GM23338 (cell line): ENCODE data around the gene CTU1. TPM values are rescaled to one million over a fixed set of nuclear protein-coding genes. Genes with fewer than 3 reads are reported as not detected.

ENCODE experiments used
- ATAC-seq: fragments of 200-7000 bp; cut with Tn5 transposase; 3 replicates; pipeline ENCODE4 v1.9.1; 2020
- DNase-seq: peaks from one replicate; pipeline ENCODE4 v3.0.0-alpha.2; 2015; ENCODE audit warnings: low spot score
- H2AFZ ChIP-seq: fragments of 200-600 bp; sonication (generic); 2 replicates; pipeline ENCODE4 v1.8.0; 2016; ENCODE audit warnings: antibody characterized with exemption, mild to moderate bottlenecking, moderate library complexity
- H3F3A ChIP-seq: fragments of 200-600 bp; sonication (generic); replicated peaks from 2 replicates; pipeline ENCODE4 v1.8.0; 2017; ENCODE audit warnings: antibody characterized with exemption, mixed run types, low read depth
- H3K27ac ChIP-seq: fragments of 200-600 bp; sonication (generic); 2 replicates; pipeline ENCODE4 v1.6.1; 2016; ENCODE audit warnings: low read depth
- H3K27me3 ChIP-seq: fragments of 200-600 bp; sonication (generic); 2 replicates; pipeline ENCODE4 v1.8.0; 2016; ENCODE audit warnings: mild to moderate bottlenecking, mixed run types, moderate library complexity; ENCODE audit not compliant: insufficient read depth
- H3K36me3 ChIP-seq: fragments of 200-600 bp; sonication (generic); 2 replicates; pipeline ENCODE4 v1.8.0; 2016; ENCODE audit warnings: mild to moderate bottlenecking; ENCODE audit not compliant: insufficient read depth
- H3K4me1 ChIP-seq: fragments of 200-600 bp; sonication (generic); 2 replicates; pipeline ENCODE4 v1.8.0; 2016; ENCODE audit warnings: mild to moderate bottlenecking, moderate library complexity; ENCODE audit not compliant: insufficient read depth
- H3K4me2 ChIP-seq: fragments of 200-600 bp; sonication (generic); 2 replicates; pipeline ENCODE4 v1.7.1; 2017; ENCODE audit warnings: mixed run types
- H3K4me3 ChIP-seq: fragments of 200-600 bp; sonication (generic); 2 replicates; pipeline ENCODE4 v1.6.1; 2016; ENCODE audit warnings: mixed run types
- H3K79me2 ChIP-seq: fragments of 200-600 bp; sonication (generic); replicated peaks from 2 replicates; pipeline ENCODE4 v1.8.0; 2017; ENCODE audit warnings: mild to moderate bottlenecking; ENCODE audit not compliant: insufficient read depth
- H3K9me2 ChIP-seq: fragments of 200-600 bp; sonication (generic); 2 replicates; pipeline ENCODE4 v1.8.0; 2017; ENCODE audit not compliant: insufficient read depth
- H4K20me1 ChIP-seq: fragments of 200-600 bp; sonication (generic); replicated peaks from 2 replicates; pipeline ENCODE4 v1.8.0; 2017; ENCODE audit warnings: mild to moderate bottlenecking; ENCODE audit not compliant: insufficient read depth
- H3K27ac Mint-ChIP-seq: 2 replicates; pipeline ENCODE4 v1.8.0; 2020; ENCODE audit warnings: inconsistent platforms, mild to moderate bottlenecking, moderate library complexity, mixed read lengths
- H3K27me3 Mint-ChIP-seq: 3 replicates; pipeline ENCODE4 v1.8.0; 2022; ENCODE audit warnings: low read depth, mild to moderate bottlenecking, moderate library complexity, mixed read lengths, inconsistent platforms; ENCODE audit not compliant: insufficient read depth, poor library complexity
- H3K36me3 Mint-ChIP-seq: 3 replicates; pipeline ENCODE4 v1.8.0; 2021; ENCODE audit warnings: low read depth, mild to moderate bottlenecking, inconsistent platforms, moderate library complexity, mixed read lengths
- H3K4me1 Mint-ChIP-seq: 3 replicates; pipeline ENCODE4 v1.8.0; 2020; ENCODE audit warnings: mild to moderate bottlenecking, inconsistent platforms, mixed read lengths
- H3K4me3 Mint-ChIP-seq: 3 replicates; pipeline ENCODE4 v1.8.0; 2021; ENCODE audit warnings: moderate library complexity, mild to moderate bottlenecking, inconsistent platforms, mixed read lengths
- H3K9me3 Mint-ChIP-seq: 3 replicates; pipeline ENCODE4 v1.8.0; 2020; ENCODE audit warnings: moderate library complexity, mild to moderate bottlenecking, inconsistent platforms, mixed read lengths
- CREB1 ChIP-seq: fragments of 250-450 bp; sonication (Bioruptor Pico); IDR thresholded peaks from 2 replicates; pipeline ENCODE4 v1.5.0; 2020; ENCODE audit warnings: low read depth, mild to moderate bottlenecking, moderate library complexity
- EZH2phosphoT487 ChIP-seq: fragments of 200-600 bp; sonication (generic); IDR thresholded peaks from one replicate; pipeline ENCODE4 v1.8.1; 2018; ENCODE audit warnings: antibody characterized with exemption; ENCODE audit not compliant: unreplicated experiment
- JUNB ChIP-seq: IDR thresholded peaks from one replicate; pipeline ENCODE4 v1.6.1; 2016; ENCODE audit warnings: antibody characterized with exemption; ENCODE audit not compliant: unreplicated experiment
- NANOG ChIP-seq: IDR thresholded peaks from 2 replicates; pipeline ENCODE4 v1.6.1; 2016; ENCODE audit warnings: antibody characterized with exemption, borderline replicate concordance
- POLR2AphosphoS5 ChIP-seq: IDR thresholded peaks from 2 replicates; pipeline ENCODE4 v1.6.1; 2016; ENCODE audit warnings: antibody characterized with exemption, low read depth
- STAT1 ChIP-seq: IDR thresholded peaks from one replicate; pipeline ENCODE4 v1.6.1; 2016; ENCODE audit warnings: antibody characterized with exemption; ENCODE audit not compliant: unreplicated experiment
- ZNF114 ChIP-seq: fragments of 250-450 bp; sonication (Bioruptor Pico); IDR thresholded peaks from 2 replicates; pipeline ENCODE4 v1.5.0; 2020; ENCODE audit warnings: mild to moderate bottlenecking, moderate library complexity
- ZNF331 ChIP-seq: fragments of 250-450 bp; sonication (Bioruptor Pico); IDR thresholded peaks from 2 replicates; pipeline ENCODE4 v1.5.0; 2020; ENCODE audit warnings: low read depth, mild to moderate bottlenecking, moderate library complexity
- polyA plus RNA-seq: library from polyadenylated mRNA; unstranded; fragments of >200 nt; fragmentation: Nextera tagmentation; extraction: Ambion mirVana; gene quantifications from 2 replicates; pipeline ENCODE4 v1.2.1, GENCODE V29; 2016
- total RNA-seq: library from RNA; depleted of rRNA; stranded (reverse); fragments of >200 nt; shearing (Covaris generic); gene quantifications from 2 replicates; pipeline ENCODE4 v1.2.3, GENCODE V29; 2014
- TF ChIP-seq, protein P1 (sequence below), 2 experiments: fragments of 200-600 bp in 1 of 2; sonication (generic) in 1 of 2; conservative IDR thresholded peaks; 2 replicates each; pipeline versions ENCODE4 v1.5.1 to v1.6.1; 2016 to 2017; ENCODE audit warnings: antibody characterized with exemption in 2 of 2, low read depth in 2 of 2, mild to moderate bottlenecking in 2 of 2, moderate library complexity in 1 of 2
- TF ChIP-seq, protein P2 (sequence below): IDR thresholded peaks from one replicate; pipeline ENCODE4 v1.6.1; 2018; ENCODE audit warnings: antibody characterized with exemption; ENCODE audit not compliant: unreplicated experiment

Gene CTU1
- total and polyA plus RNA-seq, 2 experiments from 2014 or later, result 3.7 to 18.8 TPM

GRCh38 chr19:51145916-51146493 is 37.8 kb upstream of the CTU1 start:
- Mint-ChIP-seq H3K4me3 (no peak overlapping the region), H3K27me3 (peaks cover 17% of the 10 kb centered on the region), H3K27ac (no peak overlapping the region), H3K36me3 (no peaks in the 10 kb centered on the region; the same call in 2 of the 3 replicates), H3K4me1 (peaks cover 8% of the 10 kb centered on the region), H3K9me3 (peaks cover 5% of the 10 kb centered on the region; the same call in 1 of the 3 replicates)
- Histone ChIP-seq H3K9me2 (0 out of 2 replicates have a peak, but pooled peaks cover 10% of the 10 kb centered on the region), H3K4me2 (no peak overlapping the region), H3K27ac (no peak overlapping the region), H3K4me1 (peaks cover 6% of the 10 kb centered on the region), H3K36me3 (no peaks in the 10 kb centered on the region), H3K4me3 (no peak overlapping the region), H3K79me2 (no peaks in the 10 kb centered on the region), H3K27me3 (no peaks in the 10 kb centered on the region), H2AFZ (no peak overlapping the region), H4K20me1 (no peaks in the 10 kb centered on the region), H3F3A (no peaks in the 10 kb centered on the region)
- DNase-seq, result no peak
- no peak for TF ChIP-seq JUNB
- TF ChIP-seq EZH2phosphoT487, result no peak
- TF ChIP-seq, protein P1, sequence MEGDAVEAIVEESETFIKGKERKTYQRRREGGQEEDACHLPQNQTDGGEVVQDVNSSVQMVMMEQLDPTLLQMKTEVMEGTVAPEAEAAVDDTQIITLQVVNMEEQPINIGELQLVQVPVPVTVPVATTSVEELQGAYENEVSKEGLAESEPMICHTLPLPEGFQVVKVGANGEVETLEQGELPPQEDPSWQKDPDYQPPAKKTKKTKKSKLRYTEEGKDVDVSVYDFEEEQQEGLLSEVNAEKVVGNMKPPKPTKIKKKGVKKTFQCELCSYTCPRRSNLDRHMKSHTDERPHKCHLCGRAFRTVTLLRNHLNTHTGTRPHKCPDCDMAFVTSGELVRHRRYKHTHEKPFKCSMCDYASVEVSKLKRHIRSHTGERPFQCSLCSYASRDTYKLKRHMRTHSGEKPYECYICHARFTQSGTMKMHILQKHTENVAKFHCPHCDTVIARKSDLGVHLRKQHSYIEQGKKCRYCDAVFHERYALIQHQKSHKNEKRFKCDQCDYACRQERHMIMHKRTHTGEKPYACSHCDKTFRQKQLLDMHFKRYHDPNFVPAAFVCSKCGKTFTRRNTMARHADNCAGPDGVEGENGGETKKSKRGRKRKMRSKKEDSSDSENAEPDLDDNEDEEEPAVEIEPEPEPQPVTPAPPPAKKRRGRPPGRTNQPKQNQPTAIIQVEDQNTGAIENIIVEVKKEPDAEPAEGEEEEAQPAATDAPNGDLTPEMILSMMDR (conservative IDR thresholded peaks at IDR 0.05; ENCODE audit: low read depth in 2 of 2), result no peak
- TF ChIP-seq ZNF114, result no peak
- TF ChIP-seq POLR2AphosphoS5, result no peak
- TF ChIP-seq NANOG, result no peak
- peak; percentile 41; the same call in 2 of the 3 replicates for ATAC-seq

DNA sequence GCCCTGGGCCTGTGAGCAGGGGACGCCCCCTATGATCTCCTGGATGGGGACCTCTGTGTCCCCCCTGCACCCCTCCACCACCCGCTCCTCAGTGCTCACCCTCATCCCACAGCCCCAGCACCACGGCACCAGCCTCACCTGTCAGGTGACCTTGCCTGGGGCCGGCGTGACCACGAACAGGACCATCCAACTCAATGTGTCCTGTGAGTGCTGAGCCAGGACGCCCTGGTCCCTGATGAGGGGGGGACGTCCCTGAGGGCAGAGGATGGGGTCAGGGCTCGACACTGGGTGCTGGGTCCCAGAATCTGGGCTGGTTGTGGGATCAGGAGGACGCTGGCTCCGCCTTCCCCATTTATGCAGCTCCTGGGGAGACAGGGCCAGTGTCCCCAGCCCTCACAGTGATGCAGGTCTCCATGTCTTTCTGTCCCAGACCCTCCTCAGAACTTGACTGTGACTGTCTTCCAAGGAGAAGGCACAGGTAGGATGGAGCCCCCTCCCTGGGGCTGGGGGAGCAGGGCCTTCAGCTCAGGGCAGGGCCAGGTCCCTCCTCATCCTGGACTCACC is 36.4 kb upstream of the CTU1 start:
- no peak overlapping the region for H3K4me2 ChIP-seq
- H3K27ac ChIP-seq, result no peak overlapping the region
- H4K20me1 ChIP-seq, result no peaks in the 10 kb centered on the region
- Mint-ChIP-seq H3K27ac (no peak overlapping the region), H3K27me3 (peaks cover 19% of the 10 kb centered on the region), H3K4me3 (no peak overlapping the region), H3K36me3 (no peaks in the 10 kb centered on the region), H3K9me3 (peaks cover 3% of the 10 kb centered on the region; the same call in 1 of the 3 replicates), H3K4me1 (peaks cover 19% of the 10 kb centered on the region)
- no peak overlapping the region for H2AFZ ChIP-seq
- no peak for DNase-seq
- ATAC-seq, result no peak
- H3K79me2 ChIP-seq, result no peaks in the 10 kb centered on the region
- peaks cover 14% of the 10 kb centered on the region for H3K4me1 ChIP-seq
- 0 out of 2 replicates have a peak, but pooled peaks cover 5% of the 10 kb centered on the region for H3K9me2 ChIP-seq
- H3K27me3 ChIP-seq, result no peaks in the 10 kb centered on the region
- no peaks in the 10 kb centered on the region for H3F3A ChIP-seq
- H3K4me3 ChIP-seq, result no peak overlapping the region
- H3K36me3 ChIP-seq, result no peaks in the 10 kb centered on the region
- TF ChIP-seq JUNB (no peak), CREB1 (no peak), STAT1 (no peak), ZNF331 (CRISPR knock-in tag) (no peak)
- TF ChIP-seq, protein P1 (conservative IDR thresholded peaks at IDR 0.05; ENCODE audit: low read depth in 2 of 2), result no peak
- TF ChIP-seq, protein P2, sequence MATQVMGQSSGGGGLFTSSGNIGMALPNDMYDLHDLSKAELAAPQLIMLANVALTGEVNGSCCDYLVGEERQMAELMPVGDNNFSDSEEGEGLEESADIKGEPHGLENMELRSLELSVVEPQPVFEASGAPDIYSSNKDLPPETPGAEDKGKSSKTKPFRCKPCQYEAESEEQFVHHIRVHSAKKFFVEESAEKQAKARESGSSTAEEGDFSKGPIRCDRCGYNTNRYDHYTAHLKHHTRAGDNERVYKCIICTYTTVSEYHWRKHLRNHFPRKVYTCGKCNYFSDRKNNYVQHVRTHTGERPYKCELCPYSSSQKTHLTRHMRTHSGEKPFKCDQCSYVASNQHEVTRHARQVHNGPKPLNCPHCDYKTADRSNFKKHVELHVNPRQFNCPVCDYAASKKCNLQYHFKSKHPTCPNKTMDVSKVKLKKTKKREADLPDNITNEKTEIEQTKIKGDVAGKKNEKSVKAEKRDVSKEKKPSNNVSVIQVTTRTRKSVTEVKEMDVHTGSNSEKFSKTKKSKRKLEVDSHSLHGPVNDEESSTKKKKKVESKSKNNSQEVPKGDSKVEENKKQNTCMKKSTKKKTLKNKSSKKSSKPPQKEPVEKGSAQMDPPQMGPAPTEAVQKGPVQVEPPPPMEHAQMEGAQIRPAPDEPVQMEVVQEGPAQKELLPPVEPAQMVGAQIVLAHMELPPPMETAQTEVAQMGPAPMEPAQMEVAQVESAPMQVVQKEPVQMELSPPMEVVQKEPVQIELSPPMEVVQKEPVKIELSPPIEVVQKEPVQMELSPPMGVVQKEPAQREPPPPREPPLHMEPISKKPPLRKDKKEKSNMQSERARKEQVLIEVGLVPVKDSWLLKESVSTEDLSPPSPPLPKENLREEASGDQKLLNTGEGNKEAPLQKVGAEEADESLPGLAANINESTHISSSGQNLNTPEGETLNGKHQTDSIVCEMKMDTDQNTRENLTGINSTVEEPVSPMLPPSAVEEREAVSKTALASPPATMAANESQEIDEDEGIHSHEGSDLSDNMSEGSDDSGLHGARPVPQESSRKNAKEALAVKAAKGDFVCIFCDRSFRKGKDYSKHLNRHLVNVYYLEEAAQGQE, result no peak
